ENCODE measurements around the gene MAML1.

MAML1 gene

GRCh38 chr5:179804555-179804947 is 71.9 kb downstream of the MAML1 start:
- DNase-seq (ENCODE audit: low spot score), result no peak

DNA sequence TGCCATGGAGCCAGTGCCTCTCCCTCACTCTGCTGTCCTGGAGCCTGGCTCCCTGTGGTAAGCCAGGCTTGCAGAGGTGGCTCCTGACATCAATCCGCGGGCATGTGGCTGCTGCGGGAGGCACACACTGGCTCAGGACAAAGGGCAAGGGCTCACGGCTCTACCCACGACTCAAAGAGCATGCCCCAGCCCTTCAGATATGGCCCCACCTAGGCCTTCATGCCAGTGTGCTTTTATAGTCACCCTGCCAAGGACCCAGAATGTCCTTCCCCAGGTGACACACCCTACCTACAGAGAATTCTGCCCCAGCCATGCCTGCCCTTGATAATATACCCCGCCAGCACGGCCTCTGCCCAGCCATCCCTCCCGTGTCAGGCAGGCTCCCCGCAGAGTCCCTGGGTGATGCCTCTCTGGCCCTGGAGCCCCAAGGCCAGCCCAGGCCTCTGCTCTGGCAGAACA is 72.5 kb downstream of the MAML1 start:
- DNase-seq (ENCODE audit: low spot score), result peak; percentile 66

GRCh38 chr5:179805529-179806249 is 73.1 kb downstream of the MAML1 start:
- DNase-seq (ENCODE audit: low spot score), result no peak

DNA sequence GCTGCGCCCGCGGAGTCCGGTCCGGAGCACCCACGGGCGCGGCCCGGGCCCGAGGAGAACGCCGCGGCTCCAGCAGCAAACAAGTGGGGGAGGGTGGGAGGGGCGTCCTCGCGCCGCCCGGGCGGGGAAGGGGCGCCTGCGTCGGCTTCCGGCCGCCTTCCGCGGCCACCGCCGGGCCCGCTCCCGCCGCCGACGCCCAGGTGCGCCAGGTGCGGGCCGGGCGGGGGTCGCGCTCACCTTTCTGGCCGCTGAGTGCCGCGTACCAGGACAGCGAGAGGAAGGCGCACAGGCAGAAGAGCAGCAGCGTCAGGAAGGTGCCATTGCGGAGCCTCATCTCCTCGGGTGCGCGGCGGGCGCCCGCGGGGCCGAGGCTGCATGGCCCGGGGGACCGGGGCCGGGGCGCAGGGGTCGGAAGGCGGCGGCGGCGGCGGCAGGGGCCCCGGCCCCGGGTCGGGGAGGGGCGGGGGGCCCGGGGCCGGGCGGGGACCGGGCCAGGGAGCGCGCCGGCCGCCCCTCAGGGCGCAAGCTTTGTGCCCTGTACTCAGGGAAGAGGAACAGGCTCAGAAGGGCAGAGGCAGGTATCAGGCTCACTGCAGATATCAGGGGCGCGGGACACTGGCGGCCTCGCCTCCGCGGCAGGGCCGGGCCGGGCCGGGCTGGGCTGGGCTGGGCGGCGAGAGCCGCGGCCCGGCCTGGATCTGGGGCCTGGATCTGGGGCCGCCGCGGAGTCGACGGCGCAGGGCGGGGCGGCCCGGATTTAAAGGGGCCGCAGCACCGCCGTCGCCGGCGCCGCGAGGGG is 73.8 kb downstream of the MAML1 start, which contains the start of gene MGAT4B:
Gene MGAT4B, minus strand, starts transcription at position 617 of the 799 bp plus-strand sequence. Its CDS starts 283 bp downstream, at position 334.
- DNase-seq (ENCODE audit: low spot score), result peak; percentile 81

- no peak for DNase-seq (ENCODE audit: low spot score)
Observed at GRCh38 chr5:179812135-179812825, 79.7 kb downstream of the MAML1 start.

DNA sequence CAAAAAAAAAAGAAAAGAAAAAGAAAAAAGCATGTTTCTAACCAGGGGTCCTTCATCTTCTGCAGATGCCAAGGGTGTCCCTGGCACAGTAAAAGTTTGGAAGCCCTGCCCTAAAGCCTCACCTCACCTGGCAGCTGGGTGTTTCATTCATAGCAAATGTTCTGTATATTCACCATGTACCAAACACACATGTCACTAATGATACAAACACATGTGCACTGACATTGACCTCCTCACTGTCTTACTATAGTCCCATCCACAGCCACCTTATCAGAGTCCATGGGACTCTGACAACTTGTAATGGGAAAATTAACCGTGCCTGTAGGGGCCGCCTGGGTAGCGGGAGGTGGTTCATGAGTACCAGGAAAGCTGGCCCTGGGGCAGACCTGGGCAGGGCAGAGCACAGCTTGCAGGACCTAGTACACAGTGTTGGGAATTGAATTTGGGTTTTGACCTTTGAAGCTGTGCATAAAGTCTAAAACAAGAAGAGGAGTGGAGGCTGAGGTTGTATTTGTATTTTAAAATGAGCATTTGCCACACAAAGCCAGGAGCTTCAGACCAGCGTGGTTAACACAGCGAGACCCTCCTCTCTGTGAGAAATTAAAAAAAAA is 80.5 kb downstream of the MAML1 start:
- no peak for DNase-seq (ENCODE audit: low spot score)

DNA sequence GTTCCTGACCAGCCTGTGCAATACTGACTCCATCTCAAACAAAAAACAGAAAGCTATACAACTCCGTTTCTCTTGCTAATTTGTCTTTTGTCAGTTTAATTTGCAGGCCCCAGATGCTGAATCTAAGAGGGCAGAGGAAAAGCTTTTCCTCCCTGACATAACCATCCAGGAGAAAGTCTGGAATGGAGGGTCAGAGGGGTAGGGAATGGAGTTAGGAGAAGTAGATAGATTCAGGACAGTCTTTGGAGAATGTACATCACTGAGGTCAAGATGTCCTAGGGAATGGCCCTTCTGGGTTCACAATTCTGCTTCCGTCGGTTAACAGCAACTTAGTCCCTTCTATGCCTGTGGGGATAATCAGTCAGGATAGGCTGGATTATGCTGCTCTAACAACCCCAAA is 81.5 kb downstream of the MAML1 start:
- no peak for DNase-seq (ENCODE audit: low spot score)

- no peak for DNase-seq (ENCODE audit: low spot score)
Observed at GRCh38 chr5:179815491-179816249, 83.0 kb downstream of the MAML1 start.

- DNase-seq (ENCODE audit: low spot score), result no peak
Observed at GRCh38 chr5:179816401-179816795, 83.8 kb downstream of the MAML1 start.

DNA sequence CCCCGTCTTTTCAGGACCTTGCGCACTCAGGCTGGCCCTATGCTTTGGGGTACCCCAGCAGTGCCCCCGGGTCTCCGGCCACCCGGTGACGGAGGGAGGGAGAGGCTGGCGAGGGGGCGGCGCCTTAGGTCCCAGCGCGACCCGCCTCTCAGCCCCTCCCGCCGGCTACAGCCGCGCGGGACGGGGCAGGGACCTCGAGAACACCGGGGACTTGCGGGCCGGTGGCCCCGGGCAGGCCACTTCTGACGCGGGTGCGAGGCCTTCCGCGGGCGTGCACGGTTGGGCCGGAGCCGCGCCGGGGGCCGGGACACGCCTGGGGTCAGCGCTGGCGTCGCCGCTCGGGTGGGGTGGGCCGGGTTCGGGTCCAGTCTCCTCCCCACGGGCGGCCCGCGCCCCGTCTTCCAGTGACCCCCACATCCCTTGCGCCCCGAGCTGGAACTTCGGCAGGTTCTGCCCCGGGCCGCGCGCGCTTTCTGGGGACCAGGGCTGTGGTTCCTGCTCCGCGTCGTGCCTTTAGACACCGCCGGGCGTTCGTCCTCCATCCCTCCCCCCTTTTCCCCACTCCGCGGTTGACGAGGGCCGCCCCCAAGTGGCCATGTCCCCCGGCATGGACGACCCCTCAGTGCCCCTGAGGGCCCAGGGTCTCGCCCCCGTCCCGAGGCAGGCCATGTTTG is 84.3 kb downstream of the MAML1 start:
- DNase-seq (ENCODE audit: low spot score), result no peak

DNA sequence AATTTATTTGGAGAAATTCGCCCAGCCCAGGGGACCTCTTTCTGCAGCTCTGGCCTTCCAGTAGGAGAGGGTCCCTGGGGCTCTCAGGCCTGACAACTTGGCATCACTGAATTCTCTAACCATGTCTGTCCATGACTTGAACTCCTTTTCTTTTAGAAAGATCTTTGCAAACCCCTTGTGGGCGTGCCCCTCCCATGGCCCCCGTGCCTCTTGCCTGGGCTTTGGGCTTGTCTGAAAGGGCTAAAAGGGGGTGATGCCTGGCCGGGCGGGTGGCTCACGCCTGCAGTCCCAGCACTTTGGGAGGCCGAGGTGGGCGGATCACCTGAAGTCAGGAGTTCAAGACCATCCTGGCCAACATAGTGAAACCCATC is 84.8 kb downstream of the MAML1 start:
- no peak for DNase-seq (ENCODE audit: low spot score)

DNA sequence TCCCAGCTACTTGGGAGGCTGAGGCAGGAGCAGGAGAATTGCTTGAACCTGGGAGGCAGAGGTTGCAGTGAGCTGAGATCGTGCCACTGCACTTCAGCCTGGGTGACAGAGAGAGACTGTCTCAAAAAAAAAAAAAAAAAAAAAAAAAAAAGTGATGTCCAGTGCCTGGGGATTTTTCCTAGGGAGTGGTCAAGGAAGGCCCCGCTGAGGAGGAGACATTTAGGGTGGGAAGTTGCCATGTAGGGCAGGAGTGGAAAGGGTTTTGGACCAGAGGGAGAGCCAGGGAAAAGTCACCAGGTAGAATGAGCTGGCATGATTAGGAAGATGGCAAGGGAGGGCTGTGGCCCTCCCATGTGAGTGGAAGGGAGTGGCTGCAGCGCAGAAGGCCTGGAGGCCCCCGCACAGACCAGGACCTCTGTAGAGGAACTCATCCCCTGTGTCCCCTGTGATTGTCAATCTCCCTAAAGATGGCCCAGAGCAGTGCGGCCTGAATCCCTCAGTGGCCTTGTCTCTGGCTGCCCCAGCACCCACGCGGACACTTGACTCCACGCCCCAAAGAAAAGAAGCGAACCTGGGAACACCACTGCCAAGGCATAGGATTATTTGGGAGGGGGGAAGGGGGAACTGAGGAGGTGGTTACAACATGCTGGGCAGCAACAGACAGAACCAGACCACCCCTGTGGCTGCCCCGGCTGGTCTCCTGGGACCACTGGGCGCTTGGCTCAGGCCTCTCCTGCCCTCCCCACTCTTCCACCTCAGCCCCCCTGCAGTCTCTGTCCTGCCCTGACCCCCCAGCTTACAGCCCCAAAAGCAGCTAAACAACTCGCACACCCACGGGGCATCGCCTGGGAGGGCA is 85.5 kb downstream of the MAML1 start:
- DNase-seq (ENCODE audit: low spot score), result no peak

GRCh38 chr5:179818746-179819295 is 86.2 kb downstream of the MAML1 start:
- DNase-seq (ENCODE audit: low spot score), result peak; percentile 98

GRCh38 chr5:179819296-179820126 is 86.9 kb downstream of the MAML1 start:
- peak; percentile 83 for DNase-seq (ENCODE audit: low spot score)

GRCh38 chr5:179820127-179820482 is 87.5 kb downstream of the MAML1 start:
- DNase-seq (ENCODE audit: low spot score), result no peak

GRCh38 chr5:179820483-179821297 is 88.1 kb downstream of the MAML1 start, which contains the start of gene SQSTM1:
TSS of gene SQSTM1 (plus strand) at chr5:179820905. CDS start at chr5:179820937, 32 bp downstream.
- peak; percentile 81 for DNase-seq (ENCODE audit: low spot score)

GRCh38 chr5:179821298-179822058 is 88.9 kb downstream of the MAML1 start:
- peak; percentile 92 for DNase-seq (ENCODE audit: low spot score)

All from LoVo (cell line).